Stimulated activated naive CD8-positive, alpha-beta T cell treated with anti-CD3 and anti-CD28 coated beads, Interleukin-15, amount 100 ng/mL, for 72 hours (primary cell): ENCODE measurements around the gene TRPC6.

ENCODE experiments used
- ATAC-seq: fragments of 150-1000 bp; cut with Tn5 transposase; 2 replicates; pipeline ENCODE4 v1.10.0; 2021; ENCODE audit warnings: mild to moderate bottlenecking, moderate library complexity
- DNase-seq, 2 donors: peaks; one replicate each; pipeline ENCODE4 v3.0.0; 2021 to 2022
- H3K27ac Mint-ChIP-seq, 2 donors: one replicate each; pipeline ENCODE4 v1.8.0; 2022; ENCODE audit warnings: mild to moderate bottlenecking in 2 of 2, mixed read lengths in 2 of 2, moderate library complexity in 2 of 2
- H3K27me3 Mint-ChIP-seq: one replicate; pipeline ENCODE4 v1.8.0; 2022; ENCODE audit warnings: mixed read lengths
- H3K4me1 Mint-ChIP-seq: one replicate; pipeline ENCODE4 v1.8.0; 2022; ENCODE audit warnings: mild to moderate bottlenecking, mixed read lengths
- H3K4me3 Mint-ChIP-seq, 2 donors: one replicate each; pipeline ENCODE4 v1.8.0; 2022; ENCODE audit warnings: mild to moderate bottlenecking in 2 of 2, mixed read lengths in 2 of 2, moderate library complexity in 1 of 2
- H3K9me3 Mint-ChIP-seq, 2 donors: one replicate each; pipeline ENCODE4 v1.8.0; 2022; ENCODE audit warnings: mixed read lengths in 2 of 2

The TRPC6 gene

GRCh38 chr11:101407324-101407723 is 176.5 kb downstream of the TRPC6 start:
- no peaks in the 10 kb centered on the region for H3K4me1 Mint-ChIP-seq
- H3K9me3 Mint-ChIP-seq, result peaks cover under 1 to 5% of the 10 kb centered on the region in 2 donors
- no peak overlapping the region for H3K4me3 Mint-ChIP-seq
- ATAC-seq, result no peak
- no peak for DNase-seq
- H3K27ac Mint-ChIP-seq, result no peak overlapping the region
- H3K27me3 Mint-ChIP-seq, result no peaks in the 10 kb centered on the region
